HG02938 (cell line): ENCODE results near the gene DFFA.
"Not testable (repeated sequence)": the region's sequence is repeated elsewhere in the genome, so short reads cannot be mapped to it uniquely, and the experiment has no call there.

Experiments
- ATAC-seq: cut with Tn5 transposase; IDR thresholded peaks from one replicate; pipeline ENCODE4 v1.9.1; 2021; ENCODE audit warnings: mild to moderate bottlenecking, moderate library complexity; ENCODE audit not compliant: unreplicated experiment

DFFA gene

DNA sequence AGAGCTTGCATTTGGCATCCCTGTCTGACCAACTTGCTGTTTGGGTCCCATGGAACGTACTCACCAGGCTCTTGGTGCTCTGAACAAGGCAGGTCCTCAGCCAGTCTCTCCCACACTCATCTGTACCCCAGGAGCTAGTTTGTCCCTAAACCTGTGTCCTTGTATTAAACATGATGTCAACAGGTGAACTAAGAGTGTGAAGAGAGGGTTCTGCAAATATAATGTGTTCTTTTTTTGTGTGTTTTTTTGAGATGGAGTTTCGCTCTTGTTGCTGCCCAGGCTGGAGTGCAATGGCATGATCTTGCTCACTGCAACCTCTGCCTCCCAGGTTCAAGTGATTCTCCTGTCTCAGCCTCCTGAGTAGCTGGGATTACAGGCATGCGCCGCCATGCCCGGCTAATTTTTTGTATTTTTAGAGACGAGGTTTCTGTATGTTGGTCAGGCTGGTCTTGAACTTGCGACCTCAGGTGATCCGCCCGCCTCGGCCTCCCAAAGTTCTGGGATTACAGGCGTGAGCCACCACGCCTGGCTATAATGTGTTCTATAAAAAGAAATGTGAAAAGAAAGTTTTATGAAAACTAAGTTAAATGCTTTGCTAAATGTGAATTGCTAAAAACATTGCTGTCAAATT is 33.8 kb upstream of the DFFA start:
- ATAC-seq, result not testable (repeated sequence)

- no peak for ATAC-seq
These were observed 31.9 kb upstream of the DFFA start for GRCh38 chr1:10504249-10504648.

- ATAC-seq, result no peak
These were observed 29.9 kb upstream of the DFFA start for GRCh38 chr1:10502206-10502605.

DNA sequence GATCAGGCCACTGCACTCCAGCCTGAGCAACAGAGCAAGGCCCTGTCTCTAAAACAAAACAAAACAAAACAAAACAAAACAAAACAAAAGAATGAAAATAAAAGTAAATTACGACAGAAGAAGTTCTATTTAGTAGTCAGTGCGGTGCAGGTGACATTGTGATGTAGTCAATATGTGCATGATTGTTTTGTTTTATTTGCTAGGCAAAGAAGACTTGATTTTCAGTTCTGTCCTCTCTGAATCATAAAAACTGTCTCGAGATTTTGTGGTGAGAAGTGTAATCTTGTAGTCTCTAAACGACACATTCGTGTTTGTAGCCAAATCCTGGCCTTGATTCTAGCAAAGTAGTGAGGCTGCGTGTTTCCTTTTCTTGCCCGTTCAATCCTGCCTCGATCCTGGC is 25.9 kb upstream of the DFFA start:
- ATAC-seq, result no peak

GRCh38 chr1:10497109-10497508 is 24.8 kb upstream of the DFFA start:
- no peak for ATAC-seq

- ATAC-seq, result no peak
These were observed 23.6 kb upstream of the DFFA start for GRCh38 chr1:10495952-10496351.

- no peak for ATAC-seq
These were observed 23.1 kb upstream of the DFFA start for GRCh38 chr1:10495475-10495817.

- ATAC-seq, result peak; percentile 85
These were observed 22.6 kb upstream of the DFFA start for GRCh38 chr1:10494754-10495474.

DNA sequence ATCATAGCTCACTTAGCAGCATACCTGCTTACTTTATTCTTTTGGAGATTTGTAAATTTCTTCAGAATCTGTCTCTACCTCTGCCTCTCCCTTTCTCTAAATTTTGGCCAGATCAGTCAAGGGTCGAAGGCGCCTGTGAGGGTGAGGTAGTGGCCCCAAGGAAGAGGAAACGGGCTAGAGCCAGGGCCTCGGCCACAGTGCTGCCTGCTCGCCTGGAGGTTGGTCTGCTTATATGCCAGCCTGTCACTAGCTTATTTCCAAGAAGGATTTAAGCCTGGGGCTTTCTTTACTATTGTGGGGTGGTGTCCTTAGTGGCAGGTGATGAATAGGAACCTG is 22.1 kb upstream of the DFFA start:
- ATAC-seq, result no peak

- no peak for ATAC-seq
These were observed 18.1 kb upstream of the DFFA start for GRCh38 chr1:10490286-10490970.

GRCh38 chr1:10489291-10490055 is 17.1 kb upstream of the DFFA start:
- ATAC-seq, result no peak

DNA sequence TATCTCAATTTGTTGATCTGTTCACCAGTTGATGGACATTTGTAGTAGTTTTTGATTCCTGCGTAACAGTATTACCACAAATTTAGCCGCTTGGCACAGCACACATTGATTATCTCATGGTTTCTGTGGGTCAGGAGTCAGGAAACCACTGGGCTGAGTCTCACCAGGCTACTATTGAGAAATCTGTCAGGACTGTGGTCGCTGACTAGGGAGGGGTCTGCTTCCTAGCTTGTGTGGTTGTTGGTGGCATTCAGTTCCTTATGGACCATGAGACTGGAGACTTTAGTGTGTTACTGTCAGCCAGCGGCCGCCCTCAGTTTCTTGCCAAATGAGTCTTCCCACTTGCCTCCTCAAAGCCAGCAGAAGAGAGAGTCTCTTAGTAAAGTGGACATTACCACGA is 12.2 kb upstream of the DFFA start:
- ATAC-seq, result no peak

DNA sequence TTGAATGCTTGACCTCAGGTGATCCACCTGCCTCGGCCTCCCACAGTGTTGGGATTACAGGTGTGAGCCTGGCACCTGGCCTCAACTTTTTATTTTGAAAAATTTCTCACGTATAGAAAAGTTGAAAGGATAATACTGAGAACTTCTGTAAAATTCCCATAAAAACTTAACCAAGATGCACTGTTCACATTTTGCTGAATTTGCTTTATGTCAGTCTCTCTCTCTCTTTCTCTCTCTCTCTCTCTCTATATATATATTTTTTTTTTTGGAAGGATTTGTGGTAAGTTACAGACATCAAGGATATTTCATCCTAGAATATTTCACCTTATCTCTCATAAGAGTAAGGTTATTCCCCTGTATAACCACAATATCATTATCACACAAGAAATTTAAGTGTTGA is 8.3 kb upstream of the DFFA start:
- ATAC-seq, result no peak

- no peak for ATAC-seq
These were observed 7.0 kb upstream of the DFFA start for GRCh38 chr1:10479296-10479695.

- ATAC-seq, result no peak
These were observed 3.2 kb upstream of the DFFA start for GRCh38 chr1:10475510-10475909.

- peak; percentile 52 for ATAC-seq
These were observed 2.5 kb upstream of the DFFA start, which contains the start of gene PEX14 for GRCh38 chr1:10474613-10475507. TSS of gene PEX14 (plus strand) at chr1:10474950. CDS start at chr1:10474967, 17 bp downstream.

- ATAC-seq, result not testable (repeated sequence)
These were observed 1.9 kb upstream of the DFFA start for GRCh38 chr1:10474309-10474612.

GRCh38 chr1:10473145-10473765 is 926 bp upstream of the DFFA start:
- ATAC-seq, result no peak

DNA sequence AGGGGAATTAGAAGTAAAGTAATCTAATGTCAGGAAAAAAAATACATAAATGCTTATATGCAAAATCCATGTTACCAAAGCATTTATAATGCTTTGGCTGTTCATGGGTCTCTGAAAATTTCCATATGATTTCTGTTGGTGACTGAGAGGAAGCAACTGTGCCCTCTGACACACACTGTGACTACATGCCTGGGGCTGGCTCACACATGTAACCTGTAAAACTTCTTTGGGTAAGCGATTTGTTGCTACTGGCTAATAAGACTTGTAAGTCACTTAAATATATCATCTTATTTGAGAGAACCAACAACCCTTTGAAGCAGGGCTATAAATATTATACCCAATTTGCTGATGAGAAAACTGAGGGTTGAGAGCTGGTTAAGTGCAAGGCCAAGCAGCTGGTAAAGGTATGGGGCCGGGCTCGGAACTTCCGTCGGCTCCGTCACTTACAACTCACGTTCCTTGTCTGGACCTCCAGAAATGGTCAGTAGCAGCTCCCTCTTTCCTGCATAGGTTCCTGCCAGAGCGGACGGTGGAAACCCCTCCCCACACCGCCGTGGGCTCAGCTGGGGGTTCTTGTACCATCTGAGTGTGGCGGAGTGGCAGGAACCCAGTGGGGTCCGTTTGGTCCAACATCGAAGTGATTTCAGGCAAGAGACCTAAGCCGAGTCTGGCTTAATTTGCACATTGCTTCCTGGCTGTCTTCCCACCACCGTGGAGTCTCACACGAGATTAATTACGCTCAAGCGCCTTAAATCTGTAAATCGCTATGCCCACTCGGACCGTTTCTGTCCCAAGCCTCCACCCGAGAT is 714 bp downstream of the DFFA start:
- ATAC-seq, result peak; percentile 4
